Stimulated activated effector memory CD8-positive, alpha-beta T cell treated with anti-CD3 and anti-CD28 coated beads, Interleukin-12 subunit alpha, Interleukin-12 subunit beta, amount 100 ng/mL, for 72 hours (primary cell): Measurements from ENCODE around the gene CORO7.
A peak's percentile ranks its signal among the peaks of the same experiment; 100 is the strongest.

Source experiments
- ATAC-seq: fragments of 150-1000 bp; cut with Tn5 transposase; 2 replicates; pipeline ENCODE4 v1.10.0; 2021
- DNase-seq, 2 donors: peaks; one replicate each; pipeline ENCODE4 v3.0.0; 2021 to 2022; ENCODE audit warnings: low spot score in 2 of 2
- H3K27ac Mint-ChIP-seq: one replicate; pipeline ENCODE4 v1.8.0; 2022; ENCODE audit warnings: mild to moderate bottlenecking, mixed read lengths
- H3K36me3 Mint-ChIP-seq: one replicate; pipeline ENCODE4 v1.8.0; 2022; ENCODE audit warnings: mild to moderate bottlenecking, mixed read lengths
- H3K4me1 Mint-ChIP-seq: one replicate; pipeline ENCODE4 v1.8.0; 2022; ENCODE audit warnings: mixed read lengths
- H3K4me3 Mint-ChIP-seq: one replicate; pipeline ENCODE4 v1.8.0; 2022; ENCODE audit warnings: mild to moderate bottlenecking, mixed read lengths
- H3K9me3 Mint-ChIP-seq: one replicate; pipeline ENCODE4 v1.8.0; 2022; ENCODE audit warnings: mixed read lengths

Gene CORO7

DNA sequence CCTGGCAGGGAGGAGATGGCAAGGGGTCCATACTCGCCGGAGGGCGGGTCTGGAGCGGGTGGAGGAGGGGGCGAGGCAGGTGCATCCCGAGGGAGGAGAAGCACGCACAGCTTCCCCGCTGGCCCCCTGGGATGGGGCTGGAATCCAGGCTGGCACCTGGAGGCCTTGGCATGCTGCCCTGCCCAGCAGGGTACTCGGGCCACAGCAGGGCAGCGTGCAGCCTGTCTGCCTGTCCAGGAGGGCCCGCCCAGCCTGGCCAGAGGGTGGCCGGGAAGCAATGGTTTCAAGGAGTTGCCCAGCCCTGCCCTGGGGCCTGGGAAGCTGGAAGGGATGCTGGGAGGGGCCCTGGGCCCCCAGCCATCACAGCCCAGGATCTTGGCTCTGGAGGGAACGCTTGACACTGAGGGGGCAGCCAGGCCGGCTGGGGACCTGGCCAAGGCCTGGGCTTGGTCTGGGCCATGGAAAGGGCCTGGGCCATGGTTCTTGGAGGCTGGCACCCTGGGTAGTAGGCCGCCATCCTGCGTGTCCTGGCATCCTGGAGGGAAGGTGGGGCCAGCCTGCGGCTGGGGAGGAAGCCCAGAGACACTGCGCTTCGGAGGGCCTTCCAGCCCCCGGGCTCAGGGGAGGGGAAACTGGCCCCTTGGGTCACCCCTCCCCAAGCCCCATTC is 99.4 kb downstream of the CORO7 start:
- Mint-ChIP-seq H3K27ac (no peak overlapping the region), H3K4me3 (peak overlapping the region; percentile 50), H3K36me3 (peaks cover 6% of the 10 kb centered on the region), H3K9me3 (no peaks in the 10 kb centered on the region), H3K4me1 (peaks cover 26% of the 10 kb centered on the region)
- ATAC-seq (no peak), DNase-seq (no peak)

DNA sequence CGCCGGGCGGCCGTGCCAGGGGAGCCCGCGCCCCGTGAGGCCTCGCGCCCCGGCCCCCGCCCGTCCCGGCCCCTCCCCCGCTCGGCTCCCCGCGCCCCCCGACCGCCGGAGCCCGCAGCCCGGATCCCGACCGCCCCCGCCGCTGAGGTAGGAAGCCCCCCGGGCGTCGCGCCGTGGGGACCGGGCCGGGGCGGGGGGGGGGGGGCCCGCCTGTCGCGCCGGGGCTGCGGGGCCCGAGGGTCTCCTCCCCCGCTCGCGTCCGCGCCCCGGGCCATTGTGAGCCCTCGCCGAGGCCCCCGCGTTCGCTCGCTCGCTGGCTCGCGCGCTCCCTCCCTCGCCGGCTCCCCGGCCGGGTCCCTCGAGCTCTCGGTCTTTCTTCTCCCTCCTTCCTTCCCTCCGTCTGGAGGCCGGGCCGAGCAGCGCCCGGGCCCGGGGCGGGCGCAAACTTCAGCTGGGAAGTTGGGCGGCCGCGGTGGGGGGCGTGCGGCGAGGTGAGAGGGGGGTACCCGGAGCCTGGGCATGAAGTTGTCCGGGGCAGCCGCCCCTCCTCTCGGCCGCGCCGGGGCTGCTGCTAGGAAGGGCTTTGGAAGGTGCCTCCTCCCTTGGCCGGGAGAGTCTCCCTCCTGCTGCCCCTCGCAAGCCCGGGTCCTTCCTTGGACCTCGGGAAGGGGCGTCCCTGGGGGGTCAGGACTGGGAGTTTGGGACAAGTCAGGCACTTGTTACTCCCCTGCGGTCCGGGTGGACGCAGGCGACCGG is 100.1 kb downstream of the CORO7 start:
- Mint-ChIP-seq H3K9me3 (no peaks in the 10 kb centered on the region), H3K27ac (no peak overlapping the region), H3K4me3 (peak overlapping the region; percentile 50), H3K36me3 (peaks cover 6% of the 10 kb centered on the region), H3K4me1 (peaks cover 26% of the 10 kb centered on the region)
- DNase-seq (no peak), ATAC-seq (no peak)

DNA sequence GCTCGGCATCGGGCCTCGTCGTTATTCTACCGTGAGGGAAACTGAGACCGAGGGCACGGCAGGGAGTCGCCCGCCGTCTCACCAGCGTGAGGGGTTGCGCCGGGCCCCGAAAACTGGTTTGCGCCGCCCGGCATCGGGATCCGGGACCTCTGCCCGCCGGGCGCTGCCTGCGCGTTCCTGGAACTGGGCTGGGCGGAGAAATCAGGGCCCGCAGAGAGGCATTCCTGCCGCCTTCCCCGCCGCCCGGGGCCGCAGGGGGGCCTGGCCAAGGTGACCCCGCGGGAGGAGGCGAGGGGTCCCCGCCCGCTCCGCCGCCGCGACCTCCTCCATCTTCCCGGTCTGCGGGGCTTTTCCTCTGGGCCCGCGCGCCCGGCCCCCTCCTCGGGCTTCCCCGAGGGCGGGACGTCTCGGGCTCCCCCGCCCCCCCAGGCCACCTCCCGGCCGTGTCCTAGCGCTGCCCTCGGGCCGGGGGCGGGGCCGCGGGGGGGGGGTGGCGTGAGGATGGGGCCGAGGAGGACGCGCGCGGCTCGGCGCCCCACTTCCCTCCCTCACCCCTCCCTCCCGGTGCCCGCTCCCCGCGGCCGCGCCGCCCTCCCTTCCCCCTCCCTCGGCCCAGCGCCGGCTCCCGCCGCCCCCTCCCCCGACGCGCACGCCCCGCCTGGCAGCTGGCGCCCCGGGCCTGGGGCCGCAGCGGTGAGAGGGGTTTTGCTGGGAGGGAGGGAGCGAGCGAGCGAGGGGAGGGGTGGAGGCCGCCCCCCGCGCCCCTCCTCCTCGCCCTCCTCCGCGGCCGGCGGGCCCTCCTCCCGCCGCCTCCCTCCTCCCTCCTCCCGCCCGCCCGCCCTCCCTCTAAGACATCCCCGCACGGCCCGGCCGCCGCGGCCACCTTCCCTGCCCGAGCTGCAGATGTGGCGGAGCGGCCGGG is 100.9 kb downstream of the CORO7 start, which contains the start of gene GLIS2:
Gene GLIS2, plus strand, starts transcription at position 882 of the 922 bp plus-strand sequence. CDS start 16,214 bp downstream, outside the sequence.
- ATAC-seq (peak; percentile 61), DNase-seq (peak; percentile 41 to 65)
- Mint-ChIP-seq H3K27ac (peak within 1 kb of the TSS; percentile 70), H3K4me1 (peaks cover 26% of the 10 kb centered on the region), H3K36me3 (peaks cover 6% of the 10 kb centered on the region), H3K9me3 (no peaks in the 10 kb centered on the region), H3K4me3 (peak within 1 kb of the TSS; percentile 83)

DNA sequence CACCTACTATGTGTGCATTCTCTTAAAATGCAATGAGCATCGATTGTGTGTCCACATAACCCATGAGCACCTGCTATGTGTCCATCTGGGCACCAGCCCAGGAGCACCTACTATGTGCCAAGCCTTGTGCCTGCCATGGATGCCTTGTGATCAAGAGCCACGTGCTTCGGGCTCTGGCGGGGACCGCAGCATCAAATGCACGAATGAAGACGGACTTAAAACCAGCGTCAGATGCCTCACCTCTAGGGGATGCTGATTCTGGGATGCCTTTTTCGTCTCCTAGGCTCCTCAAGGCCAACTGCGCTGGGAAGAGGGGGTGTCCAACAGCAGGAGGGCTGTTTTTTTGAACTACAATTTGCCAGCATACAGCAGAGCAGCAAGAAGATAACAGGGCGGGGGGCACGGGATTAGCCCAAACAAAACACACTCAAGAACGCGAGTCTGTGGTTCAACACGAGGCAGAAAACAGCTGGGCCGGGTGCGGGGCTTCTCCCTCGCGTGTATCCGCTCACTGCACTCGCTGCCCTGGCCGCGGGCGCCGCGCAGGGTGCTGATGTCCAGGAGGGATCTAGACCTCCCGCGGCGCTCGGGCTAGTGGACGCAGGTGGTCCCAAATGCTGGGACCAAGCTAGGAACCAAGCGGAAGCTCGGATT is 101.7 kb downstream of the CORO7 start:
- peak overlapping the region; percentile 70 for H3K27ac Mint-ChIP-seq
- no peak for DNase-seq
- H3K4me3 Mint-ChIP-seq = peak overlapping the region; percentile 83
- H3K36me3 Mint-ChIP-seq = peaks cover 6% of the 10 kb centered on the region
- H3K9me3 Mint-ChIP-seq = no peaks in the 10 kb centered on the region
- peaks cover 24% of the 10 kb centered on the region for H3K4me1 Mint-ChIP-seq
- no peak for ATAC-seq

DNA sequence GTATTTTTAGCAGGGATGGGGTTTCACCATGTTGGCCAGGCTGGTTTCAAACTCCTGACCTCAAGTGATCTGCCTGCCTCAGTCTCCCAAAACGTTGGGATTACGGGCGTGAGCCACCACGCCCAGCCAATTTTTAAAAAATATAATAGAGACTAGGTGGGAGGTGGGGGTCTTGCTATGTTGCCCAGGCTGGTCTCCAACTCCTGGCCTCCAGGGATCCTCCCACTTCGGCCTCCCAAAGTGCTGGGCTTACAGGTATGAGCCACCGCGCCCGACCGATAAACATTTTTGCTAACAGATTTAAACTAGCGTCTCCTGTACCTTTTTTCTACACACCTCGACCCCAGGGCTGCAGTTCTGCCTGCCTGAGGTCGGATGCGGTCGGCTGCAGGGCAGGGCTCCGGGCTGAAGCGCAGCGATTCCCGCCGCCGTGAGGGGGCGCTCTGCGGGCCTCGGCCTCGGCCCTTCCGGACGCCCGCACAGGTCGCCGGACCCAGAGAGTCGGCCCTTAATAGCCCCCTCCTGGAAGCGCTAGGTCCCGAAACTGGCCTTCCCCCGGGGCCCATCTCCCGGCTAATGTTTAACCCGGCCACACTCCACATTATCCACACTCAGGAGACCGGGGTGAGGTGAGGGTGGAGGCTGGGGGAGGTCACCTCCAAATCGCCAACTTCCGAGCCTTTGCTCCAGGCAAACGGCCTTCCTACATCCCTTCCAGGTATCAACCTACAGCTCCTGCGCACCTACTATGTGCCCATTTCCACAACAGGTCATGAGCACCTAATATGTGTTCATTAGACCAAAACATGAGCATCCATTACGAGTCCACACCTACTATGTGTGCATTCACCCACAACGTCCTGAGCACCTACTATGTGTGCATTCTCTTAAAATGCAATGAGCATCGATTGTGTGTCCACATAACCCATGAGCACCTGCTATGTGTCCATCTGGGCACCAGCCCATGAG is 102.5 kb downstream of the CORO7 start:
- DNase-seq = peak in 1 of 2 donors; percentile 64
- no peak for ATAC-seq
- Mint-ChIP-seq H3K9me3 (no peaks in the 10 kb centered on the region), H3K4me1 (peaks cover 22% of the 10 kb centered on the region), H3K4me3 (peak overlapping the region; percentile 83), H3K27ac (peak overlapping the region; percentile 70), H3K36me3 (peaks cover 6% of the 10 kb centered on the region)

DNA sequence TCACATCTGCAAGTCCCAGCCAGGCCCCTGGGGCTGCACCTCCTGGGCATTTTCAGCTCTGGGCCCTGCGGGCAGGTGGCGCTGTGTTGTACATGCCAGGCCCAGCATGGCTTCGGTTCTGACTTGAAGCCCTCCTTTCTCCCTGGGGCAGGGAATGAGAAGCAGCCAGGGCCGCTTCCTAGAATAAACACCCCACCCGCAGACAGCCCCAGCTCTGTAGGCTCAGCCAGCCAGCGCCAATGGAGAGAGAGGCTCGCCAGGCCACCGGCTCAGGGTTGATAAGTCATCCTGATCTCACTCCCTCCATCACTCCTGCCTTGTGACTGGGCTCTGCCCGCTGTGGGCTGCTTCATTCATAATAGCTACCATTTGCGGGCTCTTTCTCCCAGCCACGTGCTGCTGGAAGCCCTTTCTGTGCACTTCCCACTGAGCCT is 106.5 kb downstream of the CORO7 start:
- peaks cover 15% of the 10 kb centered on the region for H3K36me3 Mint-ChIP-seq
- H3K4me3 Mint-ChIP-seq = no peak overlapping the region
- peaks cover 3% of the 10 kb centered on the region for H3K9me3 Mint-ChIP-seq
- DNase-seq (peak in 1 of 2 donors; percentile 61), ATAC-seq (no peak)
- H3K4me1 Mint-ChIP-seq = peaks cover 33% of the 10 kb centered on the region
- H3K27ac Mint-ChIP-seq = no peak overlapping the region

DNA sequence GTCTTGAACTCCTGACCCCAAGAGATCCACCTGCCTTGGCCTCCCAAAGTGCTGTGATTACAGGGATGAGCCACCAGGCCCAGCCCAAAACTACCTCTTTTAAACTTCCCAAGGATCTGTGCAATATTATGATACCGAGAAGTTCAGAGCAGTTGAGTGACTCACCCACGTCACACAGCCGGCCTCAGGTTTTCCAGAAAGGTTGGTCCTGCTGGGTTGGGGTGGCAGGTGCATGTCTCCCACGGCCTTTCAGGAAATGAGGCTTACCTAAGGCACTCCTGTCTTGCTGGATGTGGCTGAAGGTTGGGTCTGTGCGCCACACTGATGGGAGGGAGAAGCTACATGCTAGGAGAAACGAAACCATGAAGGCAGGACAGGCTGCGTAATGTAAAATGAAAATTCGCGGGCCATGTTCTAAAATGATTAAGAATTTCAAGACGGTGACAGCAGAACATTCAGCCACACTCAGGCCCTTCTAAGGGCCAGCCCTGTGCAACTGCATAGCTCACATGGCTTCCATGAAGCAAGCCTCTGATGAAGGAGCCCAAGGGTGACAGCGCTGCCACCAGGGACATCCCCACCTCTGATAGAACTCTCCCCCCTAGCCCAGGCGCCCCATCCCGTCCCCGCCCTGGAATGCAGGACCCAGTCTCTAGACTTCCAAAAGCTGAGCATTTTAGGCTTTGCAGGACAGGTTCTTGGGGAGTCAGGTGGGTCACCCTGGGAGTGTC is 107.1 kb downstream of the CORO7 start:
- DNase-seq (peak in 1 of 2 donors; percentile 48), ATAC-seq (no peak)
- Mint-ChIP-seq H3K9me3 (peaks cover 3% of the 10 kb centered on the region), H3K4me3 (peak overlapping the region; percentile 93), H3K36me3 (peaks cover 10% of the 10 kb centered on the region), H3K27ac (no peak overlapping the region), H3K4me1 (peaks cover 27% of the 10 kb centered on the region)

DNA sequence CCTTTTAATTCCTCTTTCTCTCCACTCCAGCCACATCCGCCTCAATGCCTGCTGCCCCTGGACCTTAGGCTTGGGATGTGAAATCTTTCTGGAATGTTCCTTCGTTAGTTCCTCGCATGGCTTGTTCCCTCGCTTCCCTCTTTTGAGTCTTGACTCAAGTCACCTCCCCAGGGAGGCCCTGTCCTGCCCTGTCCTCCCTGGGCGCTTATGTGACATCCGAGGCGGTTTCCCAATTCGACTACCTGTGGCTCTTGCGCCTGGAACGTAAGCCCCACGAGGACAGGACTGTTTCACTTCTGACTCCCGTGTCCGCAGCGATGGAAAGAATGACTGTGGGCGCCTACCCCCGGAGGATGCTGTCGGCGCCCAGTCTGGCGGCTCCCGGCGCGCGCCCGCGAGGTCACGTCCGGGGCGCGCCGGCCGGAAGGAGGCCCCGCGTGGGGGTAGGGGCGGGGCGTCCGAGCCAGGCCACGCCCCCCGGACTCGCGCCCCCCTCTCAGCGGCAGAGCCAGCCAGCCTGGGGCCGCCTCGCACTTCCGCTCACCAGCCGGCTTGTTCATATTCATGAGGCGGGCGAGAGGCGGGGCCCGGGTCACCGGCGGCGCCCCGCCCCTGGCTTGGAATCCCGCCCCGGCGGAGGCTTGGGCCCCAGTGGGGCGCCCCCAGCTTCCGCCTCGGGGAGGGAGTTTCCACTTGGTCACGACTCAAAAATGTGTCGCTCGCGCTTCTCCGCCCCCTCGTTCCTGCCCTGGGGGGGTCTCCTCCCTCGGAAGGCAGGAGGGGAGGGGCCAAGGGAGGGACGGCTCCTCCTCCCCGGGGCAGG is 109.0 kb downstream of the CORO7 start:
- DNase-seq (peak; percentile 94 to 97), ATAC-seq (peak; percentile 95)
- H3K4me3 Mint-ChIP-seq = peak overlapping the region; percentile 93
- peak overlapping the region; percentile 98 for H3K27ac Mint-ChIP-seq
- peaks cover 10% of the 10 kb centered on the region for H3K36me3 Mint-ChIP-seq
- H3K9me3 Mint-ChIP-seq = peaks cover 3% of the 10 kb centered on the region
- peaks cover 28% of the 10 kb centered on the region for H3K4me1 Mint-ChIP-seq

DNA sequence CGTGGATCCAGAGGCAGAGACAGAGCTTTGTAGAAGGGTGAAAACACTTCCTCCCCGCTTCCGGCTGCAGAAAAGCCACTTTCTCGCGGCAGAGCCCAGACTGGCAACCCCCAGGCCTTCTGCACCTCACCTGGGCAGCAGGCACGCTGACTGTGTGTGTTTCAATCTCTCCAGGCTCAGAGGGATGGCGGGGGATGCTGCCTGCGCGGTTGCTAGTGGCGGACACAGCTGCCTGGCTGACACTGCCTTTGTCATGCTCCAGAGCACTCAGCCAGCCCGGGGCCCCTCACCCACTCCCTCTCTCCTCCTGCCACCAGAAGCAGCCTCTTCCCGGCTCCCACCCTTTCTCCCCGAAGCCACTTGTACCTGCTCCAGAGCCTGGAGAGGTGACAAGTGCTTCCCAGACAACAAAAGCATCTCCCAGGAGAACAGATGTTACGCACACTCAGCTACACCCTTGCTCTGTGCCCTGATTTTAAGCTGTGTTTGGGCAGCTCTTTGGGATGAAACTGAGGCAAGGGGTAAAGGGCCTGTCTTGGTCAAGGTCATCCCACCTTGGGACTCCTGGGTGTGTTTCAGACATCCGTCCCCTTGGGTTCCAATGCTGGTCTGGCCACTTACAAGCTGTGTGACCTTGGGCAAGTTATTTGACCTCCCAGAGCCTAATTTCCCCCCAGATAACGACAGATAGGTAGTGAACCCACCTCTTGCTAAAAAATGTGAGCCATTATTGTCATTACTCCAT is 109.8 kb downstream of the CORO7 start:
- Mint-ChIP-seq H3K36me3 (peaks cover 10% of the 10 kb centered on the region), H3K4me3 (peak overlapping the region; percentile 93), H3K9me3 (peaks cover 3% of the 10 kb centered on the region), H3K27ac (peak overlapping the region; percentile 98), H3K4me1 (peaks cover 28% of the 10 kb centered on the region)
- ATAC-seq = peak; percentile 6
- peak in 1 of 2 donors; percentile 56 for DNase-seq
